HAP-1 (cell line): ENCODE data around the gene USP8.
"Not testable (repeated sequence)": the region's sequence is repeated elsewhere in the genome, so short reads cannot be mapped to it uniquely, and the experiment has no call there.

Experiments used
- DNase-seq, 2 experiments: peaks; one replicate each; pipeline ENCODE4 v3.0.0-alpha.2; 2016 to 2020; ENCODE audit warnings: low spot score in 2 of 2
- H3K27me3 ChIP-seq: fragments of 250-450 bp; sonication (Bioruptor Pico); 2 replicates; pipeline ENCODE4 v1.5.1; 2020; ENCODE audit warnings: low read depth, mild to moderate bottlenecking, moderate library complexity
- H3K36me3 ChIP-seq: fragments of 250-450 bp; sonication (Bioruptor Pico); replicated peaks from 2 replicates; pipeline ENCODE4 v1.5.1; 2020; ENCODE audit warnings: mild to moderate bottlenecking
- H3K4me1 ChIP-seq: fragments of 250-450 bp; sonication (Bioruptor Pico); 2 replicates; pipeline ENCODE4 v1.5.1; 2020; ENCODE audit warnings: mild to moderate bottlenecking
- H3K4me3 ChIP-seq: fragments of 250-450 bp; sonication (Bioruptor Pico); 2 replicates; pipeline ENCODE4 v1.5.1; 2020; ENCODE audit warnings: mild to moderate bottlenecking, moderate library complexity
- H3K9me3 ChIP-seq: fragments of 250-450 bp; sonication (Bioruptor Pico); 2 replicates; pipeline ENCODE4 v1.5.1; 2020; ENCODE audit warnings: mild to moderate bottlenecking, moderate library complexity
- in situ Hi-C: fragments of 300-500 bp; cut with MboI; formaldehyde crosslinking; loops from 3 replicates; pipeline ENCODE4 v1.14.3; 2020; ENCODE audit warnings: low sequenced_read_pairs, inconsistent platforms, mixed read lengths

The USP8 gene

GRCh38 chr15:50418041-50418583 lies 6.1 kb upstream of the USP8 start:
- Histone ChIP-seq H3K4me3 (no peak overlapping the region), H3K4me1 (no peaks in the 10 kb centered on the region), H3K36me3 (no peaks in the 10 kb centered on the region), H3K27me3 (0 out of 2 replicates have a peak, but pooled peaks cover 4% of the 10 kb centered on the region), H3K9me3 (no peaks in the 10 kb centered on the region)
- in situ Hi-C loops, result no loop called here
- no peak for DNase-seq

DNA sequence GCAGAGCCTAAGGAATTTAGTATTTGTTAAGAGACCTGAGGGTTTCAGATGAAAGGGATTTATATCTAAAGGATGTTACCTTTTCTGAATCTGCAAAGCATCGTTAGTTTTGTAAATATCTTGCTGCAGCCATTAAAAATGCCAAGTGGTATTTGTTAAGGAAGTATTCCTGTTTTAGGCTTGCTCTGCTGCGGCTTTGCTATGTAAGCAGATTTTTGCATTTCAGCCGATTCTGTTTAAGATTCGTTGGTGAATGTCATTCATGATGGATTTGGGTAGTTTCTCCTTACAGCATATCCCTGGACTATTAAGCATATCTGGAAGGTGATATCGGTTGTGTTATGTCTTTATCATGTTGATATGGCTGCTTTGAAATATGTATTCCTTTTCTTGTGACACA lies 1.0 kb downstream of the USP8 start:
- no peak for DNase-seq
- 0 out of 2 replicates have a peak, but pooled peaks cover 4% of the 10 kb centered on the region for H3K27me3 ChIP-seq
- peaks cover 10% of the 10 kb centered on the region for H3K4me1 ChIP-seq
- H3K36me3 ChIP-seq, result no peaks in the 10 kb centered on the region; the same call in 1 of the 2 replicates
- in situ Hi-C loops, result no loop called here
- H3K4me3 ChIP-seq, result peak overlapping the region; percentile 86
- H3K9me3 ChIP-seq, result no peaks in the 10 kb centered on the region

GRCh38 chr15:50425678-50426246 lies 1.6 kb downstream of the USP8 start:
- H3K36me3 ChIP-seq, DNase-seq, in situ Hi-C loops, H3K4me1 ChIP-seq, H3K27me3 ChIP-seq, H3K9me3 ChIP-seq: not testable (repeated sequence)
- H3K4me3 ChIP-seq, result peak overlapping the region; percentile 86

GRCh38 chr15:50426428-50426827 lies 2.2 kb downstream of the USP8 start:
- Histone ChIP-seq H3K27me3 (no peaks in the 10 kb centered on the region), H3K9me3 (no peaks in the 10 kb centered on the region), H3K36me3 (no peaks in the 10 kb centered on the region; the same call in 1 of the 2 replicates), H3K4me1 (peaks cover 10% of the 10 kb centered on the region), H3K4me3 (no peak overlapping the region)
- in situ Hi-C loops, result no loop called here
- no peak for DNase-seq

DNA sequence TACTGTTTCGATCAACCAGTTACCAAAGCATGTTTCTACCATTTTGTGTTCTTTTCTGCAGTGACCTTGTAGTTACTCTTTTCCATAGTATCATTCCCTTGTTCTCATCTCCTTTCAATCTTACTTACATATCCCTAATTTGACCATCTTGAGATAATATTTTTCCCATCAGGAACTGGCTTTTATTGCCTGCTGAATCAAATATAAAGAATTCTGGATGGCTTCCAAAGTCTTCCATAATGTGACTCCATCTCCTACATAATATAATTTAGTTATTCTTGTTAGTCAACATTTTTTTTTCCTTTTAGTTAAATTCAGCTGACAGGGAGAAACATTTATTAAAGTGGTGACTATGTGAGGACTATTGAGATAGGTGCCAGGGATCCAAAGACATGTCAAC lies 7.0 kb downstream of the USP8 start:
- no peak overlapping the region for H3K4me3 ChIP-seq
- H3K27me3 ChIP-seq, result no peaks in the 10 kb centered on the region
- no peaks in the 10 kb centered on the region for H3K9me3 ChIP-seq
- H3K36me3 ChIP-seq, result peaks cover 7% of the 10 kb centered on the region
- no peak for DNase-seq
- no peaks in the 10 kb centered on the region; the same call in 1 of the 2 replicates for H3K4me1 ChIP-seq
- in situ Hi-C loops, result no loop called here

GRCh38 chr15:50432230-50432629 lies 8.0 kb downstream of the USP8 start:
- in situ Hi-C loops, result no loop called here
- no peaks in the 10 kb centered on the region for H3K9me3 ChIP-seq
- peaks cover 7% of the 10 kb centered on the region for H3K36me3 ChIP-seq
- H3K27me3 ChIP-seq, result no peaks in the 10 kb centered on the region
- no peak overlapping the region for H3K4me3 ChIP-seq
- no peaks in the 10 kb centered on the region; the same call in 1 of the 2 replicates for H3K4me1 ChIP-seq
- DNase-seq, result no peak

- peaks cover 21% of the 10 kb centered on the region for H3K36me3 ChIP-seq
- no peak overlapping the region for H3K4me3 ChIP-seq
- in situ Hi-C loops, result no loop called here
- no peak for DNase-seq
- H3K27me3 ChIP-seq, result no peaks in the 10 kb centered on the region
- no peaks in the 10 kb centered on the region for H3K4me1 ChIP-seq
- no peaks in the 10 kb centered on the region for H3K9me3 ChIP-seq
Observed at GRCh38 chr15:50435772-50436171, 11.6 kb downstream of the USP8 start.

- DNase-seq, result no peak
- H3K4me1 ChIP-seq, result no peaks in the 10 kb centered on the region
- no peaks in the 10 kb centered on the region for H3K27me3 ChIP-seq
- peaks cover 22% of the 10 kb centered on the region for H3K36me3 ChIP-seq
- H3K4me3 ChIP-seq, result no peak overlapping the region
- in situ Hi-C loops, result no loop called here
- H3K9me3 ChIP-seq, result no peaks in the 10 kb centered on the region
Observed at GRCh38 chr15:50438251-50438650, 14.0 kb downstream of the USP8 start.

DNA sequence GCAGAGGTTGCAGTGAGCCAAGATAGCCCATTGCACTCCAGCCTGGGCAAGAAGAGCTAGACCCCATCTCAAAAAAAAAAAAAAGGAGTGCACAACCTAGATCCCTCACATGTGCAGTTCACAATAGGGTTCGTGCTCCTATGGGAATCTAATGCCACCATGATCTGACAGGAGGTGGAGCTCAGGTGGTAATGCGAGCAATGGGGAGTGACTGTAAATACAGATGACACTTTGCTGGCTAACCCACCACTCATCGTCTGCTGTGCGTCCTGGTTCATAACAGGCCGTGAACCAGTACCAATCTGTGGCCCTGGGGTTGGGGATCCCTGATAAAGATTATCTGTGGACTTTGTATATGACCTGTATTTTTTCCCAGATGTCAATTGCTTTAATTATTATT lies 16.7 kb downstream of the USP8 start:
- no peaks in the 10 kb centered on the region for H3K9me3 ChIP-seq
- in situ Hi-C loops, result no loop called here
- no peak overlapping the region for H3K4me3 ChIP-seq
- no peaks in the 10 kb centered on the region for H3K27me3 ChIP-seq
- H3K36me3 ChIP-seq, result peaks cover 32% of the 10 kb centered on the region
- no peaks in the 10 kb centered on the region for H3K4me1 ChIP-seq
- DNase-seq, result no peak

- no peak overlapping the region for H3K4me3 ChIP-seq
- no peaks in the 10 kb centered on the region for H3K27me3 ChIP-seq
- H3K9me3 ChIP-seq, result no peaks in the 10 kb centered on the region
- in situ Hi-C loops, result no loop called here
- H3K4me1 ChIP-seq, result no peaks in the 10 kb centered on the region
- H3K36me3 ChIP-seq, result peaks cover 13% of the 10 kb centered on the region
- no peak for DNase-seq
Observed at GRCh38 chr15:50452927-50453326, 28.7 kb downstream of the USP8 start.

DNA sequence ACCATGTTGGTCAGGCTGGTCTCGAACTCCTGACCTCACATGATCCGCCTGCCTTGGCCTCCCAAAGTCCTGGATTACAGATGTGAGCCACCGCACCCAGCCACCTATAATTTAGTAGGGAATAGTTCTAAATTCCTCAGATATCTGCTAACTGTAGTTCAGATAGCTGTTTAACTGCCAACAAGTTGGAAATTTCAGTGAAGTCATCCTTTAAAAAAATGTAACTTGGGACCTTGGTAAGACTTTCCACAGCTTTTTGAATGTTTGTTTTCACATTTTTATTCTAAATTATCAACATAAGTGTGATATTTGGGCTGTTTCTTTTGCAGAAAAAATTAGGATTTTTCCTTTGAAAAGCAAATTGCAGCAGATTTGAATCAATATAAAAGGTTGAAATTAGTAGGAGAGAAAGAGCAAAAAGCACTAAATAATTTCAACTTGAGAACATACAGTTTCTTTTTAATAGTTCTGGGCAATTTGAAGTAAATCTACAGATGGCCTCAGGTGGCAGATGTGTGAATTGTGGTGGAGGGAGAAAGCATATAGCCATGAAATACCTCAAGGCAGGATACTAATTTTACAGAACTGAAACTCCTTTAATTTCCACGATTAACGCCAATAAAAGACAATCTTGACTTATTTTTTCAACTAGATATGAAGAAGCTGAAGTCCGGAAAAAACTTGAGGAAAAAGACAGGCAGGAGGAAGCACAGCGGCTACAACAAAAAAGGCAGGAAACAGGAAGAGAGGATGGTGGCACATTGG lies 34.3 kb downstream of the USP8 start:
- in situ Hi-C loops, result no loop called here
- H3K4me1 ChIP-seq, result no peaks in the 10 kb centered on the region
- H3K36me3 ChIP-seq, result peaks cover 23% of the 10 kb centered on the region
- no peaks in the 10 kb centered on the region for H3K9me3 ChIP-seq
- DNase-seq, result no peak
- no peaks in the 10 kb centered on the region for H3K27me3 ChIP-seq
- H3K4me3 ChIP-seq, result no peak overlapping the region

- H3K4me3 ChIP-seq, result no peak overlapping the region
- in situ Hi-C loops, result no loop called here
- H3K27me3 ChIP-seq, result no peaks in the 10 kb centered on the region
- H3K36me3 ChIP-seq, result peaks cover 19% of the 10 kb centered on the region
- no peaks in the 10 kb centered on the region for H3K9me3 ChIP-seq
- H3K4me1 ChIP-seq, result no peaks in the 10 kb centered on the region
- no peak for DNase-seq
Observed at GRCh38 chr15:50463423-50464358, 39.5 kb downstream of the USP8 start.

DNA sequence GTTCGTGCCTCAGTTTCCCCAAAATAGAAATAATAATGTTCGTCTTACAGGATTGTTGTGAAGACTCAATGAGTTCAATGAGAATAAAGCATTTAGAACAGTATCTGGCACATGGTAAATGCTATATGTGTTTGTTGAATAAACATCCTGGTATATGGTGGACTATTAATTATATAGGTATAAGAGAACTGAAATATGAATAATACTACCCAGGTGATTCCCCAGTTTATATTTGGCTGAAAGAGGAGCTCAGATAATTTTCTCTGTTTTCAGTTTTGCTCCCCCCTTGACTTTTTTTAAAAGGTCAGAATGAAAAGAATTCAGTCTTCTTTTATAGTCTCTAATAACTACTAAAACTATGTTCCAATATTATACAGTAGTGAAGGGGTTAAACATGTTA lies 46.9 kb downstream of the USP8 start:
- no peak for DNase-seq
- Histone ChIP-seq H3K9me3 (no peaks in the 10 kb centered on the region), H3K4me3 (no peak overlapping the region), H3K27me3 (no peaks in the 10 kb centered on the region), H3K4me1 (no peaks in the 10 kb centered on the region), H3K36me3 (peaks cover 17% of the 10 kb centered on the region)
- in situ Hi-C loops, result no loop called here
